Measurements from ENCODE around the gene CD55.

CD55 gene

GRCh38 chr1:207282058-207282457 is 39.4 kb upstream of the CD55 start:
- Histone ChIP-seq H3K27ac (ENCODE audit: low read length) (no peak overlapping the region), H3K27me3 (replicated peaks; ENCODE audit: insufficient read depth, low read length) (no peaks in the 10 kb centered on the region), H3K9ac (ENCODE audit: low read length) (no peak overlapping the region), H3K9me2 (replicated peaks; ENCODE audit: insufficient read depth, low read length) (no peaks in the 10 kb centered on the region), H3K36me3 (replicated peaks; ENCODE audit: insufficient read depth, low read length) (no peaks in the 10 kb centered on the region), H4K20me1 (ENCODE audit: insufficient read depth, low read length) (no peaks in the 10 kb centered on the region), H3K4me2 (ENCODE audit: low read depth, low read length) (no peak overlapping the region), H3K79me2 (ENCODE audit: low read length) (no peaks in the 10 kb centered on the region), H3K4me3 (ENCODE audit: low read length) (no peak overlapping the region), H2AFZ (ENCODE audit: low read length) (no peak overlapping the region), H3K4me1 (ENCODE audit: low read length) (peaks cover 4% of the 10 kb centered on the region; the same call in 1 of the 2 replicates), H3F3A (ENCODE audit: insufficient read depth, low read length) (no peaks in the 10 kb centered on the region), H3K9me3 (replicated peaks; ENCODE audit: insufficient read depth, low read length) (no peaks in the 10 kb centered on the region)
- TF ChIP-seq EZH2phosphoT487 (IDR thresholded peaks at IDR 0.05; ENCODE audit: low read length) (no peak), CTCF (IDR thresholded peaks at IDR 0.05; ENCODE audit: low read length) (no peak), EZH2 (optimal IDR thresholded peaks at IDR 0.05; ENCODE audit: low read depth, low read length) (no peak)
- DNase-seq: no peak

GRCh38 chr1:207282496-207283380 is 38.7 kb upstream of the CD55 start:
- Histone ChIP-seq H3K27me3 (replicated peaks; ENCODE audit: insufficient read depth, low read length) (no peaks in the 10 kb centered on the region), H3K9ac (ENCODE audit: low read length) (no peak overlapping the region), H2AFZ (ENCODE audit: low read length) (no peak overlapping the region), H3K36me3 (replicated peaks; ENCODE audit: insufficient read depth, low read length) (no peaks in the 10 kb centered on the region), H3K4me2 (ENCODE audit: low read depth, low read length) (no peak overlapping the region), H3K4me3 (ENCODE audit: low read length) (no peak overlapping the region), H3K9me3 (replicated peaks; ENCODE audit: insufficient read depth, low read length) (no peaks in the 10 kb centered on the region), H3K79me2 (ENCODE audit: low read length) (no peaks in the 10 kb centered on the region), H3K9me2 (replicated peaks; ENCODE audit: insufficient read depth, low read length) (no peaks in the 10 kb centered on the region), H3K4me1 (ENCODE audit: low read length) (peaks cover 4% of the 10 kb centered on the region; the same call in 1 of the 2 replicates), H4K20me1 (ENCODE audit: insufficient read depth, low read length) (no peaks in the 10 kb centered on the region), H3F3A (ENCODE audit: insufficient read depth, low read length) (no peaks in the 10 kb centered on the region), H3K27ac (ENCODE audit: low read length) (no peak overlapping the region)
- TF ChIP-seq CTCF (IDR thresholded peaks at IDR 0.05; ENCODE audit: low read length): no peak
- no peak for TF ChIP-seq EZH2phosphoT487 (IDR thresholded peaks at IDR 0.05; ENCODE audit: low read length)
- TF ChIP-seq EZH2 (optimal IDR thresholded peaks at IDR 0.05; ENCODE audit: low read depth, low read length): no peak
- DNase-seq: no peak

GRCh38 chr1:207283421-207283820 is 38.1 kb upstream of the CD55 start:
- H3K79me2 ChIP-seq (ENCODE audit: low read length): no peaks in the 10 kb centered on the region
- H3K36me3 ChIP-seq (replicated peaks; ENCODE audit: insufficient read depth, low read length): no peaks in the 10 kb centered on the region
- H3K4me3 ChIP-seq (ENCODE audit: low read length): no peak overlapping the region
- H3K9me2 ChIP-seq (replicated peaks; ENCODE audit: insufficient read depth, low read length): no peaks in the 10 kb centered on the region
- no peak overlapping the region for H3K27ac ChIP-seq (ENCODE audit: low read length)
- H3K9me3 ChIP-seq (replicated peaks; ENCODE audit: insufficient read depth, low read length): no peaks in the 10 kb centered on the region
- no peak for DNase-seq
- H3F3A ChIP-seq (ENCODE audit: insufficient read depth, low read length): no peaks in the 10 kb centered on the region
- no peaks in the 10 kb centered on the region for H3K27me3 ChIP-seq (replicated peaks; ENCODE audit: insufficient read depth, low read length)
- no peak overlapping the region for H3K4me2 ChIP-seq (ENCODE audit: low read depth, low read length)
- no peak overlapping the region for H2AFZ ChIP-seq (ENCODE audit: low read length)
- H3K4me1 ChIP-seq (ENCODE audit: low read length): peaks cover 4% of the 10 kb centered on the region; the same call in 1 of the 2 replicates
- H4K20me1 ChIP-seq (ENCODE audit: insufficient read depth, low read length): no peaks in the 10 kb centered on the region
- H3K9ac ChIP-seq (ENCODE audit: low read length): no peak overlapping the region
- TF ChIP-seq EZH2 (optimal IDR thresholded peaks at IDR 0.05; ENCODE audit: low read depth, low read length): no peak
- TF ChIP-seq CTCF (IDR thresholded peaks at IDR 0.05; ENCODE audit: low read length): no peak
- TF ChIP-seq EZH2phosphoT487 (IDR thresholded peaks at IDR 0.05; ENCODE audit: low read length): no peak
